Measurements from ENCODE around the gene FLNC. TPM values are rescaled to one million over a fixed set of nuclear protein-coding genes. Genes with fewer than 3 reads are reported as not detected.

The FLNC gene
- total RNA-seq, 1 donor from 2014 or later = 6.7 TPM

DNA sequence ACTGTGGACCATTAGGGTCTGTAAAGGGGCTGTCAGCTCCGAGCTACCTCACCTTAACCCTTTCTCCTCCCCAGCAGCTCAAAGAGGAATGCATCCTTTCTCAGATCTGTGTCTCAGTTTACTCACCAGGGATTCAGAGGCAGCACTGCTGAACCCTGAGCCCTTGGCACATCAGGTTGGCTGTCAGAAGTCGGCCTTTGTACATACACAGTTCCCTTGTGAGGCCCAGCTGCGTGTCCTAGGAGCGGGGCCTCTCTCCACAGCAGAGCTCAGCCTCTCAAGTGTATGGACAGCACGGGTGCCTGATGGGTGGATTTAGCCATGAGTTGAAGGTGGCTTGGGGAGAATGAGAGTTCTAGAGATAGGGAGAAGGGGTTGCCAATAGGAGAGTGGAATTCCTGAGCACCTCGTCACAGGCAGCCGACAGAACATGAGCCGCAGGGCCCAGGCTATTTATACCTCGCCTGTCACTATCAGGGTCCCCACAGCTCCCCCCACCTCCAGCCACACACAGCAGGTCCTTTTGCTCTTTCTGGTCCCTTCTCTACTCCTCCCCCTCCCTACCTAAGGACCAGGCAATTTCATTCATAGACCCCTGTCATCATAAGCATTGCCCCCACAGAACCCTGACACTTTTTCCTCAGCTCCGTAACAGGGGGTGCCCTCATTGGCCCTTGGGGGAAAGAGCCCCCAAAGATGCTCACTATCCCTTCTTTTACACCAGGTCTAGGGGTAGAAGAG is 2.1 kb upstream of the FLNC start:
- Histone ChIP-seq H4K20me1 (ENCODE audit: low read depth) (no peaks in the 10 kb centered on the region), H3K4me3 (no peak overlapping the region), H3K79me2 (ENCODE audit: low read depth) (no peaks in the 10 kb centered on the region), H2AFZ (replicated peaks) (no peak overlapping the region), H3K4me1 (peaks cover 47% of the 10 kb centered on the region), H3F3A (ENCODE audit: low read depth) (peaks cover 37% of the 10 kb centered on the region), H3K9me3 (ENCODE audit: low read depth) (no peaks in the 10 kb centered on the region), H3K36me3 (no peaks in the 10 kb centered on the region), H3K27me3 (peaks cover 19% of the 10 kb centered on the region), H3K9ac (no peak overlapping the region), H3K4me2 (peak overlapping the region; percentile 25), H3K27ac (peak overlapping the region; percentile 18)
- DNase-seq (ENCODE audit: low spot score) = peak; percentile 20
- Mint-ChIP-seq H3K4me3 (peak overlapping the region; percentile 38), H3K36me3 (no peaks in the 10 kb centered on the region), H3K27me3 (ENCODE audit: insufficient read depth, low read depth) (peaks cover 19% of the 10 kb centered on the region), H3K4me1 (peaks cover 37% of the 10 kb centered on the region), H3K9me3 (no peaks in the 10 kb centered on the region), H3K27ac (peak overlapping the region; percentile 65)
- TF ChIP-seq, protein P1, sequence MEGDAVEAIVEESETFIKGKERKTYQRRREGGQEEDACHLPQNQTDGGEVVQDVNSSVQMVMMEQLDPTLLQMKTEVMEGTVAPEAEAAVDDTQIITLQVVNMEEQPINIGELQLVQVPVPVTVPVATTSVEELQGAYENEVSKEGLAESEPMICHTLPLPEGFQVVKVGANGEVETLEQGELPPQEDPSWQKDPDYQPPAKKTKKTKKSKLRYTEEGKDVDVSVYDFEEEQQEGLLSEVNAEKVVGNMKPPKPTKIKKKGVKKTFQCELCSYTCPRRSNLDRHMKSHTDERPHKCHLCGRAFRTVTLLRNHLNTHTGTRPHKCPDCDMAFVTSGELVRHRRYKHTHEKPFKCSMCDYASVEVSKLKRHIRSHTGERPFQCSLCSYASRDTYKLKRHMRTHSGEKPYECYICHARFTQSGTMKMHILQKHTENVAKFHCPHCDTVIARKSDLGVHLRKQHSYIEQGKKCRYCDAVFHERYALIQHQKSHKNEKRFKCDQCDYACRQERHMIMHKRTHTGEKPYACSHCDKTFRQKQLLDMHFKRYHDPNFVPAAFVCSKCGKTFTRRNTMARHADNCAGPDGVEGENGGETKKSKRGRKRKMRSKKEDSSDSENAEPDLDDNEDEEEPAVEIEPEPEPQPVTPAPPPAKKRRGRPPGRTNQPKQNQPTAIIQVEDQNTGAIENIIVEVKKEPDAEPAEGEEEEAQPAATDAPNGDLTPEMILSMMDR (IDR thresholded peaks at IDR 0.05) = no peak
- TF ChIP-seq EZH2 (IDR thresholded peaks at IDR 0.05) (no peak), EZH2phosphoT487 (IDR thresholded peaks at IDR 0.05) (no peak)

DNA sequence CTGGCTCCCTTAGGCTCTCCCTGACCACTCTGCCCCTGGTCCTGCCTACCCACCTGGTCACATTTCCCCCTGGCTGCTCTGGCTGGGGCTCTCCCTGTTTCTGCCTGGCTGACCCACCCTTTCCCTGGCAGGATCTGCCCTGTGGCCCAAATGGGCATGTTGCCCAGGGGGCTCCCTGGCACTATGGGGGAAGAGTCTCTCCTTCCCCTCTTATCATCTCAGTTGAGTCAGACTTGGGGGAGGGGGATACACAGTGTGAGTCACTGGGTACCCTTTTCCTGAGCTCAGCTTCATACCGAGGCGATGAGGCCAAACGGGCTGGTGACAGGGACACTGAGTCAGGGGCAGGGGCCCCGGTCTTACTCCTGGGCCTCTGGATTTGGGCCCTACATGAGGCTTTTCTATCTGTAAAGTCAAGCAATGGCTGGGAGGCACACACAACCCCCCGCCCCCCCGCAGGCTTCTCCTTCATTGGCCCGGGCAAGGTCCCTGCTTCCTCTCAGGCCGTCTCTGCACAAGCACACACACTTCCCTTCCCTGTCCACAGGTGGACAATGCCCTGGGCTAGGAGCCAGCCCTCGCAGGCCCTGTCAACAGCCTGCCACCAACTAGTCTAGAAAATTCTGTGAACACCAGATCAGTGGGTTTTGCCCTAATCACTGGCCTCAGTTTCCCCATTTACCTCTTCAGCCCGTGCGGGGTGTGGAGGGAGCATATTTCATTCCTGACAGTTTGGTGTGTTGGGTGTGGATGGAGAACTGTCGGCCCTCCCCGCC is 627 bp upstream of the FLNC start:
- Mint-ChIP-seq H3K27ac (no peak overlapping the region), H3K27me3 (ENCODE audit: insufficient read depth, low read depth) (peaks cover 24% of the 10 kb centered on the region), H3K4me1 (peaks cover 48% of the 10 kb centered on the region), H3K4me3 (peak overlapping the region; percentile 81), H3K9me3 (no peaks in the 10 kb centered on the region), H3K36me3 (no peaks in the 10 kb centered on the region)
- H3K27ac ChIP-seq = no peak overlapping the region
- H3F3A ChIP-seq (ENCODE audit: low read depth) = peaks cover 51% of the 10 kb centered on the region
- H3K4me3 ChIP-seq = peak overlapping the region; percentile 53
- peak; percentile 24 for DNase-seq (ENCODE audit: low spot score)
- no peaks in the 10 kb centered on the region for H4K20me1 ChIP-seq (ENCODE audit: low read depth)
- H3K4me2 ChIP-seq = peak overlapping the region; percentile 83
- peaks cover 61% of the 10 kb centered on the region for H3K4me1 ChIP-seq
- no peak overlapping the region for H3K9ac ChIP-seq
- no peak overlapping the region for H2AFZ ChIP-seq (replicated peaks)
- H3K36me3 ChIP-seq = no peaks in the 10 kb centered on the region
- TF ChIP-seq EZH2phosphoT487 (IDR thresholded peaks at IDR 0.05) (no peak), EZH2 (IDR thresholded peaks at IDR 0.05) (no peak)
- TF ChIP-seq, protein P1 (IDR thresholded peaks at IDR 0.05) = no peak
- no peaks in the 10 kb centered on the region for H3K9me3 ChIP-seq (ENCODE audit: low read depth)
- no peaks in the 10 kb centered on the region for H3K79me2 ChIP-seq (ENCODE audit: low read depth)
- peaks cover 19% of the 10 kb centered on the region for H3K27me3 ChIP-seq

DNA sequence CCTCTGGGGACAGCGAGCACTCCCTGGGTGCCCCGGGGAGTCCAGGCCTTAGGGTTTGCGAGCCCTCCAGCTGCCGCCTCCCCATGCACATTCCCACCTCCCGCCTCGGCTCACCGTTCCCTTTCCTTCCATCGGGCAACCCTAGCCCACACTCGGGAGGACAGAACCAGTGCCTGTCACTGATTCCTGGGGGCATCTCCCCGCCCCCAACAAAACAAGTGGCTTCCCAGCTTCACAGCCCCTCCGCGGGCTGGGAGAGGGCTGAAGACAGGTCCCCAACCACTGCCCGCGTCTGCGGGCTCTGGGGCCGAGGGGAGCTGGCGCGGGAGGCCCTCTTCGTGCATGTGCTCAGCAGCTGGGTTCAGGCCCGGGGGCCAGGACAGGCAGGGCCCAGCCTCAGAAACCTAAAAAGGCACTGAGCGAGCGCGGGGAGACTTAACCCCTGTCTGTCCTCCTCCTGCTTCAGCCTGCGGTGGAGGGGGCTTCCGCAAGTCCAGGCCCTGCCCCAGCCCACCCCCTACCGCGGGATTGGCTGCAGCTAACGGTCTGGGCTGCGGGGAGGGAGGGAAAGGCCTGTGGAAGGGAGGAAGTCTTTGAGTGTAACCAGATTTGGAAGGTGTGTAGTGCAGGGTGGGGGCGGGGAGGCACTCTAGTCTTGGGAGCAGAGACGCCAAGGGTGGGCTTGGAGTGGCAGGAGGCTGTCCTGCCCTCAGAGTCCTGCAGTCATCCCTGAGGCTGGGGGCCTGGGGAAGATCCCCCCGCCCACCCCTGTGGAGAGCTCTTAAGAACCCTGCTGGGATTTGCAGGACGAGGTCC is 1.2 kb downstream of the FLNC start:
- Histone ChIP-seq H3K36me3 (no peaks in the 10 kb centered on the region), H3K27me3 (peaks cover 19% of the 10 kb centered on the region), H4K20me1 (ENCODE audit: low read depth) (no peaks in the 10 kb centered on the region), H3F3A (ENCODE audit: low read depth) (peaks cover 52% of the 10 kb centered on the region), H3K4me2 (peak overlapping the region; percentile 83), H3K27ac (peak overlapping the region; percentile 77), H3K79me2 (ENCODE audit: low read depth) (no peaks in the 10 kb centered on the region), H3K9me3 (ENCODE audit: low read depth) (no peaks in the 10 kb centered on the region), H3K9ac (no peak overlapping the region), H3K4me1 (peaks cover 61% of the 10 kb centered on the region), H3K4me3 (peak overlapping the region; percentile 53), H2AFZ (replicated peaks) (peak overlapping the region; percentile 39)
- peak; percentile 75 for DNase-seq (ENCODE audit: low spot score)
- Mint-ChIP-seq H3K4me1 (peaks cover 52% of the 10 kb centered on the region), H3K27me3 (ENCODE audit: insufficient read depth, low read depth) (peaks cover 22% of the 10 kb centered on the region), H3K9me3 (no peaks in the 10 kb centered on the region), H3K36me3 (no peaks in the 10 kb centered on the region), H3K4me3 (peak overlapping the region; percentile 75), H3K27ac (no peak overlapping the region)
- TF ChIP-seq EZH2phosphoT487 (IDR thresholded peaks at IDR 0.05) = peak; percentile 3
- TF ChIP-seq, protein P1 (IDR thresholded peaks at IDR 0.05) = no peak
- no peak for TF ChIP-seq EZH2 (IDR thresholded peaks at IDR 0.05)
